VCaP (cell line): ENCODE results near the gene LSM5.
A peak's percentile ranks its signal among the peaks of the same experiment; 100 is the strongest.
"Not testable (repeated sequence)": the region's sequence is repeated elsewhere in the genome, so short reads cannot be mapped to it uniquely, and the experiment has no call there.

ENCODE experiments used
- H3K27ac ChIP-seq: fragments of 450-650 bp; 2 replicates; pipeline ENCODE4 v1.5.1; 2017
- CTCF ChIP-seq: fragments of 450-650 bp; conservative IDR thresholded peaks from 2 replicates; pipeline ENCODE4 v1.5.1; 2017; ENCODE audit warnings: mild to moderate bottlenecking, moderate library complexity

Gene LSM5

GRCh38 chr7:32472015-32472414 is 18.2 kb downstream of the LSM5 start:
- no peak for TF ChIP-seq CTCF
- no peak overlapping the region for H3K27ac ChIP-seq

- H3K27ac ChIP-seq: no peak overlapping the region
- TF ChIP-seq CTCF: no peak
Observed at GRCh38 chr7:32470871-32471270, 19.3 kb downstream of the LSM5 start.

- not testable (repeated sequence) for H3K27ac ChIP-seq
Observed at GRCh38 chr7:32470004-32470403, 20.2 kb downstream of the LSM5 start.

- not testable (repeated sequence) for H3K27ac ChIP-seq
Observed at GRCh38 chr7:32464641-32465416, 25.4 kb downstream of the LSM5 start.

GRCh38 chr7:32462977-32463376 is 27.2 kb downstream of the LSM5 start:
- no peak for TF ChIP-seq CTCF

GRCh38 chr7:32462451-32462850 is 27.7 kb downstream of the LSM5 start:
- TF ChIP-seq CTCF: no peak
- peak overlapping the region; percentile 63 for H3K27ac ChIP-seq

More at GRCh38 chr7:32462977-32463376, 27.2 kb downstream of the LSM5 start:
- peak overlapping the region; percentile 63 for H3K27ac ChIP-seq

- TF ChIP-seq CTCF: no peak
Observed at GRCh38 chr7:32461484-32461883, 28.7 kb downstream of the LSM5 start.

GRCh38 chr7:32459788-32460187 is 30.4 kb downstream of the LSM5 start:
- no peak for TF ChIP-seq CTCF
- H3K27ac ChIP-seq: no peak overlapping the region

More at GRCh38 chr7:32461484-32461883, 28.7 kb downstream of the LSM5 start:
- no peak overlapping the region for H3K27ac ChIP-seq
